Right lobe of liver (tissue), 4 donors: ENCODE data around the gene SIL1.

ENCODE experiments used
- CTCF ChIP-seq, 4 donors: fragments of 200-600 bp in 3 of 4; fragments of 450-650 bp in 1 of 4; IDR thresholded peaks; one replicate each; pipeline versions ENCODE4 v1.5.1 to v1.8.0; 2016 to 2022; ENCODE audit warnings: antibody characterized with exemption in 4 of 4, mild to moderate bottlenecking in 2 of 4
- POLR2A ChIP-seq: fragments of 450-650 bp; IDR thresholded peaks from one replicate; pipeline ENCODE4 v1.6.1; 2017; ENCODE audit warnings: antibody characterized with exemption, mild to moderate bottlenecking
- donor health status: DM: no; HTN: no; CAD: no.
- donor health status: DM: no; HTN: no; CAD: no.
- donor health status: DM: no; HTN: yes; CAD: no.

- TF ChIP-seq CTCF (IDR thresholded peaks at IDR 0.05) (no peak), POLR2A (no peak)
Measured at GRCh38 chr5:138926257-138926656, 271.9 kb downstream of the SIL1 start.
